ENCODE results near the gene RABL3.
"Not testable (repeated sequence)": the region's sequence is repeated elsewhere in the genome, so short reads cannot be mapped to it uniquely, and the experiment has no call there.

RABL3 gene

DNA sequence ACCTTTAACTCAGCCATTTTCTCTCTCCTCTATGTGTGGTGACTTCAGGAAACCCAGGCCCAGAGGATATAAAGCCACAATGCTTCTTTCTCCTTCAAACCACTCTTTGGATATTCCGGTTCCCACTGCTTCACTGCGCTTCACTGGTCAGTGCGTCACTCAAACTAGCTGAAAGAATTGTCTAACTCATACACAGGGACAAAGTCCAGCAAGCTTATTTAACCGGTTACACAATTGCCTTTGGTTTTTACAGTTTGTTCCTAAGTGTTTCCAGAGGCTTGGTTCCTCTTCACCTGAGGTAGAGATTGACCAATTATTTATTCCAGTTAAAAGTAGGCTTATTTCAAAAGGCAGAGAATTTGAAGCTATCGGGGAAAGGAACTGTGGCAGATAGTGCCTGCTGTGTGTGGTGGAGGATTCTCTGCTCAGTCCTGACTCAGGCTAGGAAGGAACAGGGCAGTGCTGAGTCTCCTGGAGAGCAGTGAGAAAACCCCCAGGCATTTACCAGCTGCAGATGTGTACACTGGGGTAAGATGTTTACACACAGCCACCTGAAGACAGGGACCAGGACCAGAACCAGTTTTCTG lies 60.1 kb downstream of the RABL3 start, which contains the start of gene HGD:
HGD (minus strand) TSS at position 145 of the 587 bp plus-strand sequence; CDS start at position 17, 128 bp downstream.
- no peak for DNase-seq

DNA sequence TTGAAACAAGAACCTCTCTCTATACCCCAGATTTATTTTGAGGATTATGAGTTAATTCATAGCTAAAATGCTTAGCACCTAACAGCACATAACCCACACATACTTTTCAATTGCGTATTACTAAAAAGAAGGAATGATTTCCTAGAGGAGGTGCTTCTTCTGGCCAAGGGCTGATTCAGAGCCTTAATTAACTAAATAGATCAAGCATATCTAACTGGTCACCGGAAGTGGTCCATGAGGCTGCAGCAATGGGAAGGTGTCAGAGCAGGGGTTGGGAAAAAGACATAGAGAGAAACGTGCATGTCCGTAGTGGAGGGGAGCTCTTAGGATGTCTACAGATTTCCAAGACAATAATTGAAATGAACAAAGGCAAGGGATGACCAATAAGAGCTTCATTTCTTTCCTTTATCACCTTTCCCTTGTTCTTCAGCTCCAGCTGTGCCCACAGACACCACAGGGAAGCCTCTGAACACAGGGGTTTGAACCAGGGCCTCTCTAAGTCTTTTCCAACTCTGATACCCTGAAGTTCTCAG lies 60.7 kb downstream of the RABL3 start:
- DNase-seq, result no peak

DNA sequence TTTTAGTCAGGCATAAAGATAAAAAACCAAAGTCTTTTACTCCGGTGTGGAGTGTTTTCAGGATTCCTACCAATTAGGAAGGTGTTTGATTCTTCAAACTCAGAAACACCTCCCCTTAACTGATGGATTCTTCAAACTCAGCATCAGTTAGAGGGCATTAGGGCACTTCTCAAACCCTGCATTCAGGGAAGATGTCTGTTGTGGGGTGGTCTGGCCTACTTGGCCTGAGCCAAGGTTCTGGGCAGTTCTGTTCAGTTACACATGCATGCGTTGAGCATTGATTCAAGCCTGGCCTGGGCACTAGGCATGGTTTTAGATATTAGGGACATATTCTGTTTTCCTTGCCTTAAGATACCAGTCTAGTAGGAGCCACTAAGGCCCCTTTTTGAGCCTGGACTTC lies 61.3 kb downstream of the RABL3 start:
- no peak for DNase-seq

DNA sequence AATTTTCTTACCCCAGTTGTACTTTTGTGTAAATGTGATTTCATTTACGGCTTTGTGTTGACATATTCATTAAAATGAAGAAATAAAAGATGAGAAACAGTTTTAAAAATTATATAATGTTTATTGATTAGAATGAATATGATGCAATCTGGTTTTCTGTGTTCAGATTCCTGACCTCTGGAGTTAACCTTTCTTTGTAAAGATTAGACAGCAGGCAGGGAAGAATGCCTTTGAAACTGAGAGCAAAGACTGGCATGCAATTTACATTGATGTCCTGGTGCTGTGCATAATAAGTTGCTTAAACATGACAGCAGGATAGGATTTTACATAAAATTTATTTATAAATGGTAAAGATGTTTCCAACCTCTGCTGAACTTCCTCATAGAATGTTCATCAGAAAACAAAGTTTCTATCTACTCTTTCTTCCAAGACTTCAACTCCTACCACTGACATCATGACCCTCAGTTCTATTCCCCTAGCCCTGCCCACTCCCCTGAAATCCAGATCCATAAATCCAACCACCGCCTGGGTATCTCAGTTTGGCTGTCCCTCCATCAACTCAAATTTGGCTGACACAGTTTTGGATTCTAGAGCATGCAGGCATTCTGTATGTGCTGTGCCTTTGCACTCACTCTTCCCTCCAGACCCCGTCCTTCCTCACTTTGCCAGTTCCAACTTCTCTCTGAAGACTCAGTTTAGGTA lies 62.0 kb downstream of the RABL3 start:
- DNase-seq, result no peak

DNA sequence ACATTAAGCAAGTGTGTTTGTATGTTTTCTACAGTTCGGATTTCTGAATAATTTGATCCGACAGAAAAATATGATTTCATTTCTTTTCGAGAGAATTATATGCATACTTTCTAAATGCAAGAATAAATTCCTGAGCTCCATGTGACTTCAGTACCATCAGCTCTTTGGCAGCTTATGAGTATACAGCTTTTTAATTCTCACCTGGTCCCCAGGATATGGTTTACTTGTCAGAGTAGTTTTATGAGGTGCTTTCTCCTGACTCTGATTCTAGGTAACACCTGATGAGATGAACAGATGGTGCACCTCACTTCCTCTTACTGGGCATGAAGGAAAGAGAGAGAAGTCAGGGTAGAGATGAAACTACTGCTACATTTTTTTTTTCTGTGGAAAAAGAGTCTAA lies 63.3 kb downstream of the RABL3 start:
- DNase-seq, result no peak

DNA sequence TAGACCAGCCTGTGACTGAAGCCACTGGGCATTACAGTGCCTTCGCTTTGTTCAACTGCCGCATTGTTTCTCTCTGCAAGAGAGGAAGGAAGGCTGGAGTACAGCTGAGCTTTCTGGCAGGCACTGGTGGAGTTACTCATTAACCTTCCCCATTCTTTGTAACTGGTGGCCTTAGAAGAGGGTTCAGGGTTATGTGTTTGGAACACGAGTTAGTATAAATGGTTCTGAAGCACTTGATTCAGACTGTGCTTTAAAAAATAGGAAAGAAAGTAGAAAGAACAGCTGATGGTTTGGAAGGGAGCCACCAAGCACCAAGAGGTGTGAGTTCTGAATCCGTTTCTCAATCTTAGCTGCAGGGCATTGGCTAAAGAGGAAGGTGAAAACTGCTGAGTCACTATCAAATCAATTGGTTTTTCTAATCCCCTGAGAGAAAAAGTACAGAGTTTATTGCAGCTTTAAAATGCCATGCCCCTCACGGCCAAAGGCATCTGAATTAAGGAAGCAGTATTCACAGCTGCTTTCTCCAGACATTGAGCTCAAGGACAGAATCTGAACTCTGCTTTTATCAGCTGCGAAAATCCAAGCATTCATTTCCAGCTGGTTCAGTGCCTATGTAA lies 63.9 kb downstream of the RABL3 start:
- no peak for DNase-seq

DNA sequence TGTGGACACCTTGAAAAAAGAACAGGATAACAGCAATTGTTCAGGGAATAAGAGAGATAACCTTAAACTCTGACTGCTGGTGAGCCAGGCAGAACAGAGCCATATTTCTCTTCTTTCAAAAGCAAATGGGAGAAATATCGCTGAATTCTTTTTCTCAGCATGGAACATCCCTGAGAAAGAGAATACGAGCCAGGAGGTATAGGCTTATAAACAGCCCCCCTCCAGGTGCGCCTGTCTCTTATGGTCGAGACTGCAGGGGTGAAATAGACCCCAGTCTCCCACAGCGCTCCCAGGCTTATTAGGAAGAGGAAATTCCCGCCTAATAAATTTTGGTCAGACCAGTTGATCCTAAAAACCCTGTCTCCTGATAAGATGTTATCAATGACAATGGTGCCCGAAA lies 65.1 kb downstream of the RABL3 start:
- DNase-seq, result not testable (repeated sequence)

DNA sequence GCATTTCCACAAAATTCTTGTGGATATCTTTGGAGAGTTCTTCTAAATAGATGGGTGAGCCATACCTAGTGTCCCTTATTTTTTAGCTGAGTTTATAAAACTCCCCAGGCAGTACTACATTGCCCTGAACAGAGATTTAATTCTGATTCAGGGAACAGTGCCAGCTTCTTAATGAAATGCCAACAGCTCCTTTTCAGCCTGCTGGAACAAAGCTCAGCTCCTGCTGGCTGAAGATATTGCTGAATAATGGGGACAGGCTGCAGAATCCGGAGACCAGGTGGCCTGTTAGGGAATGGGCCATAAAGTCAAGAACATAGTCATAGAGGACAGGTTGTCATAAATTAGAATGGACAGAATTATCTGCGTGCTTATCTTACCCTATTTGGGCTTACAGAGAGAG lies 69.2 kb downstream of the RABL3 start:
- DNase-seq, result no peak

DNA sequence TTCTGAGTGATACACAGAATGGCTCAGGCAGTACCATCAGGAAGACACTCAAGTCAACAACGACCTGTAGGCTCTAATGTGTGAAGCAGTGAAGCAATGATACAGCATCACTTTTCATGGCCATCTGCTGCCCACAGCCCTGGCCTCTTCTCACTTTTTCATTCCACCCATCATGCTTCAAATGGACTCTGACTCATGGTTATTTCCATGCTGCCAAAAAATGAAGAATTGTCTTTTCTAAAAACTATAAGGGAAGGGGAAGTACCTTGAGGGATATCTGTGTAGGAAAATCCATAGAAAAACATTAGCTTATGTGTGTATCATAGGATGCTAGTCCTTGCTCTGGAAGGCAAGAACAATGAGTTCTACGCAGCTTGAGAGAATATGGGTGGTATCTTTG lies 71.7 kb downstream of the RABL3 start:
- DNase-seq, result no peak

DNA sequence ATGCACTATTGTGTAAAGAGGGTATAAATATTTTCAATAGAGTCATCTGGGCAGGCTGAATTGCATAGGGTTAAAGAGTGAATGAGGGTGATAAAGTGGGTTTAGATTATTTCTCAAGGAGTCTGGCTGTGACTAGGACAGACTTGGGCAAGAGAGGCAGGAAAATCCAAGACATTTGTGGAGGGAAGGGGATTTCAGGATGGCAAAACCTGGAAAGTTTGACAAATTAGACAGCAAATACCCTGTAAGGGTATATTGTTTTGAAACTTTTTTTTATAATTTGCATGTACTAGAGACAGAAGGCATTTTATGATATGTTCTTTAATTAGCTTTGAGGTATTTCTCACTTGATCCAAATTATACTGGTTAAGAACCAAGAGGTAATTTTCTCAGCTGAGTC lies 77.4 kb downstream of the RABL3 start:
- DNase-seq, result no peak

DNA sequence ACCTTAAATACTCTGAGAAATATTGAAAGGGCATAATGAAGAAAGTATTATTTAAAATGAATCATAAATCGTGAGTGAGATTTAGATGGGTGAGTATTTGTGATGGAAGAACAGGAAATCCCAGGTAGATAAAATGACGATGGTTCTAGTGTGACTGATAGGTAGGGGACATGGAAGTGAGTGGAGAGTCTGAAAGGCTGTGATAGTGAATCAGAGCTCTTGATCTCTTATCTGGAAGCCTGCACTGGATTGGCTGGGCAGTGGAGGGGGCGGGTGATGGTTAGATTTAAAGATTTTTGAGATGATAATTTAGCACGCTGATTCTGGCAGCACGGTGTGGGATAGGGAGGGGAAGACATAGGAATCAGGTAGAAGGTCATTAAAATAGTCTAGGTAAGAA lies 80.4 kb downstream of the RABL3 start:
- DNase-seq, result no peak

DNA sequence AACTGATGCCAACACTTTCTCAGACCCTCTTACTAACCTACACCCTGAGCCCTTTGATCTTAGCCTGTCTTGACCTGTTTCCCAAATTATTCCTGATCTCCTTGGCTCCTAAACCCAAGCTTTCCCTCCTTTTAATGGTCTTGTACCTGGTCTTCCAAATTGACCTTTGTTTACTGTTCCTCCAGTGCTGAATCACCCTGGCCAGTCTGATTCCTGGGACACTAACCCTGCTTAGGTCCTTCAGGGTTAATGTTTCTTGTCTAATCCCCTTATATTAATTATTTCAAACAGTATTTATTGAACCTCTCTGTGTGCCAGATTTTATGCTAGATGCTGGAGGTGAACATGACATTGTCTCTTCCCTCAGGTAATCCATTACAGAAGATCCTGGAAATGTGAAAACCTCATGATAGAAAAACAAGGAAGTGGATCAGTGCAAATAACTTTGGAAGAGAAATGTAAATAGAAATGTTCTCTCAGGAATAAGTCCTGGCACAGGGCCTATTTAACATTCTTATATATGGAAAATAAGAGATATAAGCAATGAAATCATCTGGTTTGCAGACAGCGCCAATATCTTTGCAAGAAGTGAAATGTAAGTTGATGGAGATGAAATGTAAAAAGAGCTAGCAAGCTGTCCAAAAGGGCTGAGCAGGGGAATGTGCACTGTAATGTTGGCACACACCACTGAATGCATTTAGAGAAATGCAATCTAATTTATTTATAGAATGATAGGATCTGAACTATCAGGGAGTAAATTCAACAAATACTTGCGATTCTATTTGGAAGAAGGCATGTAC lies 81.0 kb downstream of the RABL3 start:
- no peak for DNase-seq

DNA sequence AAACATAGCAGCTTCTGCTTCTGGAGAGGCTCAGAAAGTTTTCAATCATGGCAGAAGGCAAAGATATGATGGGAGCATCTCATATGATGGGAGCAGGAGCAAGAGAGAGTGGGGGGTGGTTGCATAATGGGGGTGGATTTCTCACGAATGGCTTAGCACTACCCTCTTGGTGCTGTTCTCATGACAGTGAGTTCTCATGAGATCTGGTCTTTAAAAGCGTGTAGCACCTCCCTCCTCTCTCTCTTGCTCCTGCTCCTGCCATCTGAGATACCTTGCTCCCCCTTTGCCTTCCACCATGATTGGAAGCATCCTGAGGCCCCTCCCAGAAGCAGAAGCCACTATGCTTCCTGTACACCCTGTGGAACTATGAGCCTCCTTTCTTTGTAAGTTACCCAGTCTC lies 82.5 kb downstream of the RABL3 start:
- no peak for DNase-seq

DNA sequence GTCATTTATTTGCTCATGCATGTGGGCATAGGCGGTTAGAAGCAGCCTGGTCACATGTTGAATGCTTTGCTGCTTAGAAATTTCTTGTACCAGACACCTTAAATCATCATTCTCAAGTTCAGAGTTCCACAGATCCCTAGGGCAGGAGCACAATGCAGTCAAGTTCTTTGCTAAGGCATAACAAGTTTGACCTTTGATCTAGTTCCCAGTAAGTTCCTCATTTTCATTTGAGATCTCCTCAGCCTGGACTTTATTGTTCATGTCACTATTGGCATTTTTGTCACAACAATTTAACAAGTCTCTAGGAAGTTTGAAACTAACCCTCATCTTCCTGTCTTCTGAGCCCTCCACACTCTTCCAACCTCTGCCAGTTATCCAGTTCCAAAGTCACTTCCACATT lies 83.0 kb downstream of the RABL3 start:
- DNase-seq, result no peak

DNA sequence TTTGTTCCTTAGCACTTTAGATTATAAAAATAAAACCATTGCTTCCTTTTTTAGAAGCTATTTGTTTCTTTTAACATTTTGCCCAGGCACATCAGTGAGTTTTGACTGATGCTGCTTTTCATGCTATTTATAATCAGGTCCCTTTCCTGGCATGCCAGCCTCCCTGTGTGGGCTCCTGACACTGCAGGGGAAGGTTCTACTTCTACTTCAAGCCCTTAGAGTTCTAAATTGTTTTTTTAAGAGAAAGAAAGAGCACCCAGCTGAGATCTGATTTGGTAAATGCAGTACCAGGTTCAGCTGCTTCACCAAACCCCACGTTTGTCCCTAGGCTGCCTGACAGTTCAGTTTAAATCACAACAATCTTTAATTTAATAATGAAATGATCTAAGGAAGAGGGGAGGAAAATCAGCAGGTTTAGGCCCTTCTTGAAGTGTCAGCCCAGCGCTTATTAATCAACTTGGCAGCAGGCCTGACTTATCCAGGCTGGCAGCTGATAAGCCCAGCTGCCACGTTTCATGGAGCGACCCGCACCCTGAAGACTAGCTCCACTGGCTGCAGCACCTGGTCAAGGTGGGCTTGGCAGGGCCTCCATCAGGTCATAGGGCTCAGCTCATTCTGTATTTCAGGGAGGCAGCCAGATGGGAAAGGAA lies 89.3 kb downstream of the RABL3 start:
- DNase-seq, result no peak

DNA sequence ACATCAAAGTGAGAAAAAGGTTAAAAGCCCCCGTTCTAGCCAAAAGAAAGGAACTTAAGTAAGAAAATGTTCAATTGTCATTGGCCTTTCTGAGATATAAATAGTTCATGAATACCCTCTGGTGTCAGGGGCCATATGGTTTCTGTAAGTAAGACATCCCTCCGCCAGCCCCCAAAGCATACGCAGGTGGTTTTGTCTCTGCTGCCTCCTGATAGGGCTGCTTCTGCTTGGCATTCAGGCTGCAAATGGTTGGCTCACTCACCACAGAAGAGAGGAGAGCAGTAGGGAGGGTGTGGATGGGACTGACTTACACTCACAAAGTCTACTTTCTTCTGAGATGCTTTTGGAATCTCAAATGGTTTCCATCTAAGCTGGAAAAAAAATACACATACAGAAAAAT lies 90.0 kb downstream of the RABL3 start:
- no peak for DNase-seq

DNA sequence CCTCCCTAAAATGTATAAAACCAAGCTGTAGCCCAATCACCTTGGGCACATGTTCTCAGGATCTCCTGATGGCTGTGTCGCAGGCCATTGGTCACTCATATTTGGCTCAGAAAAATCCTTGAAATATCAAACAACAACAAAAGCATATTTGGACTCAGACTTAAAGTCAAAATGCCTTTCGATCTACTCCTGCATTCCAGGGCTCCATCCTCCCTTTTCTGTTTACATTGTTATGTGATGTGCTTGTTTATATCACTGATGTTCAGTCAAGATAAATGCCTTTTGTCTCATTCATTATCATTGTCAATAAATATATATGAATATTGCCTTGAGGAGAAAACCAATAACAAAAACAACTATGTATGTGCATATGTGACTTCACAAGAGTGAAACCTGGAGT lies 92.0 kb downstream of the RABL3 start:
- no peak for DNase-seq

DNA sequence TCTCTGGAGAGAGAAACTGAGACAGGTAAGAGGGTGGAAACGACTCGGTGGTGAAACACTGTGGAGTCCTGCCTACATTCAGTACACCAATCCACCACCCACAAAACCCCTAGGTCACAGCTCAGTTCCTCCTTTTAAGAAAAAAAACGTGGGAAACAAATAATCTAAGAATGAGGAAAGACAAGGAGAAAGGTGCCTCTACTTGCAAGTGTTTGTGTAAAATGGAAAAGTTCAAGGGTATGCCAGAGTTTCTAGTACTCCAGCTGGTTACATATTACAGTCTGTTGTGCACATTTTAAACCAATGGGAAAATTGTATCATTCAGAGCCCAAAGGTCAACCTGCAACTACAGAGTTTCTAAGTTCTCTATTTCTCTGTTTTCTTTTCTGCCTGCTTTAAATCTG lies 92.5 kb downstream of the RABL3 start:
- DNase-seq, result no peak

DNA sequence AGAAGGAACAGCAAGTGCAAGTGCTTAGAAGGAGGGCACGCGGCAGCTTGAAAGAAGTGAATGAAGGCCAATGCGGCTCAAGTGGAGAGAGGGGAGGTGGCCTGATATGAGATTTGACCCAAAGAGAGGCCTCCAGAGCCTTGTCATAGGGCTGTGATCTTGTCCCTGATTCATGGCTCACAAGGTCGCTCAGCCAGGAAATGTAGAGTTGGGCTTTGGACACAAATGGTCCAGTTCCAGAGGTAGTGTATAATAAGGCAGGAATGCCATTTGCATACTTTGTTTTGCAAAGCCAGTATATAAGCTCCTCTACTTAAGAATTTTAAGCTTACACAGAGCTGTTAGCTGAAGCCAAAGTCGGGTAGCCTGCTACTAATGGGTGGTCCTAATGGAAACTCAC lies 94.0 kb downstream of the RABL3 start:
- DNase-seq, result no peak

DNA sequence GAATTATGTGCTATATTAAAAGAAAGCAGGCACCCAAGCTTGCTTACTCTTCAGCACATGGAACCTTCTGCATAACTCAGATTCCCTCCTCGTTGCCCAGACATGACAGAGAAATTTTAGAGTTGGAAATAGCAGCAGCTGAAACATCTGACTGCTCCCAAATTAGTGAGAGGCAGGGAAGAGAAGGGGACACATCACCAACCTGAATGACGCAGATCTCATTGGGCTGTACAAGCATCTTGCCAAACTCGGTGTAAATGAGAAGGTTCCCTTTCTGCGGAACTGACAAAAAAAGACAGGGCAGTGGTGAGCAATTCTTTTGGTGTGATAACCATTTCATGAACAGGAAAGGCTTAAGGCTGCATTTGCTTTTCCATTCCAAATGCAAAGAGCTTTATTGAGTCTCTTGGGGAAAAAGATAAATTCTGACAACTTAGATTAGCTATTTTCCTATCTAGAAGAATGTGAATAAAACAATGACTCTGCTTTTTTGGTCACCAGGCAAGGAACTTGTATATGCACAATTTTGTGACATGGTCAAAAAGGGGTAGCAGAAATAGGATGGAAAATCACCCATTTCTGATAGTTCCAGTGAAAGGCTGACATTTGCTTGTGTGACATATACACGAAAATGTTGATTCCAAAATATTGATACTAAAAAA lies 95.4 kb downstream of the RABL3 start:
- no peak for DNase-seq

DNA sequence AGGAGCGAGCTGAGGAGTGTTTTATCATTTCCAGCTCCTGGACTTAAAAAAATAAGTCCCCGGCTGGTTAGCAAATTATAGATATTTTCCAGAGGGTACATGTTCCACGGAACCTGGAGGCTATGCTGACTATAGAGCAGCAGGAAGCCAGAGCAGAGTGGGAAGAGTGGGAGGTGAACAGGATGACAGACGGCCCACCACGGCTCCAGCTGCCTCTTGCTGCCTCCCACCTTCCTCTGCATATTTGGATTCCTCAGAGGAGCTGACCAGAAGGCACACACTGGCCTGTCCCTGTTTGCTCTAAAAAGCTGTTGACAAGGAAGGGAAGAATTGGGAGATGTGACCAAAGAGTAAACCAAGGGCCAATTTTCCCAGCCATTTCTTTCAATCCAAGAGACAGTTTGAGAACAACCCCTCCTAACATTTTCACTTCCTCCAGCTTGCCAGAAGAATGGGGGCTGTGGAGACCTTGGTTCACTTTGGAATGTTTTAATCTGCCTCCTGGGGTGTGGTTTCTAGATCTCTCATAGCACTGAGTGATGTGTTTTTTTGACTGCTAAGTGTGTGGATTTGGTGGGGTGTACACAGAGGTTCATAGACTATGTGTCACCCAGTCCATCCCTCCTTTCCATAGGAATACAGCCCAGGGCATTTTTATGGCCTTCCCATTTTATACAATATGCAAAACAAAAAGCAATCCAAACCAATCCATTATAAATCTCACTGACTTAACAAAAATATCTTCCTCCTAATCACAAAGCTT lies 97.1 kb downstream of the RABL3 start:
- DNase-seq, result no peak

All from activated naive CD4-positive, alpha-beta T cell (primary cell).